ENCODE data around the gene FAT4.

GRCh38 chr4:125359363-125359762 is 44.6 kb downstream of the FAT4 start:
- TF ChIP-seq, protein P1, sequence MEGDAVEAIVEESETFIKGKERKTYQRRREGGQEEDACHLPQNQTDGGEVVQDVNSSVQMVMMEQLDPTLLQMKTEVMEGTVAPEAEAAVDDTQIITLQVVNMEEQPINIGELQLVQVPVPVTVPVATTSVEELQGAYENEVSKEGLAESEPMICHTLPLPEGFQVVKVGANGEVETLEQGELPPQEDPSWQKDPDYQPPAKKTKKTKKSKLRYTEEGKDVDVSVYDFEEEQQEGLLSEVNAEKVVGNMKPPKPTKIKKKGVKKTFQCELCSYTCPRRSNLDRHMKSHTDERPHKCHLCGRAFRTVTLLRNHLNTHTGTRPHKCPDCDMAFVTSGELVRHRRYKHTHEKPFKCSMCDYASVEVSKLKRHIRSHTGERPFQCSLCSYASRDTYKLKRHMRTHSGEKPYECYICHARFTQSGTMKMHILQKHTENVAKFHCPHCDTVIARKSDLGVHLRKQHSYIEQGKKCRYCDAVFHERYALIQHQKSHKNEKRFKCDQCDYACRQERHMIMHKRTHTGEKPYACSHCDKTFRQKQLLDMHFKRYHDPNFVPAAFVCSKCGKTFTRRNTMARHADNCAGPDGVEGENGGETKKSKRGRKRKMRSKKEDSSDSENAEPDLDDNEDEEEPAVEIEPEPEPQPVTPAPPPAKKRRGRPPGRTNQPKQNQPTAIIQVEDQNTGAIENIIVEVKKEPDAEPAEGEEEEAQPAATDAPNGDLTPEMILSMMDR (IDR thresholded peaks at IDR 0.05; ENCODE audit: extremely low read depth in 1 of 2, insufficient read depth in 1 of 2, low read depth in 1 of 2, low read length in 2 of 2) = no peak
- TF ChIP-seq POLR2A (IDR thresholded peaks at IDR 0.05; ENCODE audit: low read depth, low read length) (no peak), POLR2AphosphoS5 (IDR thresholded peaks at IDR 0.05; ENCODE audit: insufficient read depth, low read depth, low read length) (no peak), EZH2 (IDR thresholded peaks at IDR 0.05; ENCODE audit: borderline replicate concordance, low read depth, low read length, severe bottlenecking) (no peak), FOS (IDR thresholded peaks at IDR 0.05; ENCODE audit: borderline replicate concordance, insufficient read depth, low read length) (no peak), JUN (IDR thresholded peaks at IDR 0.05; ENCODE audit: borderline replicate concordance, insufficient read depth, insufficient read length, low read depth) (no peak)
